OCI-LY1 (cell line): ENCODE data around the gene PSME1.

Experiments
- CTCF ChIP-seq: fragments of 200-600 bp; sonication (generic), shearing (Covaris generic); IDR thresholded peaks from 2 replicates; pipeline ENCODE4 v1.5.1; 2017; ENCODE audit warnings: mild to moderate bottlenecking, antibody characterized with exemption, low read length, moderate library complexity, mixed read lengths
- EZH2 ChIP-seq: fragments of 200-600 bp; sonication (generic), shearing (Covaris generic); IDR thresholded peaks from 2 replicates; pipeline ENCODE4 v1.8.0; 2017; ENCODE audit warnings: borderline replicate concordance, mixed run types, mild to moderate bottlenecking, antibody characterized with exemption, low read length, moderate library complexity, mixed read lengths

GRCh38 chr14:24116128-24116814, 19.7 kb upstream of the PSME1 start:
- TF ChIP-seq CTCF: no peak
- no peak for TF ChIP-seq EZH2
